Endothelial cell of umbilical vein (primary cell): ENCODE data around the gene FAM221B.

ENCODE experiments used
- EZH2 ChIP-seq: IDR thresholded peaks from 2 replicates; pipeline ENCODE4 v1.6.1; 2012; ENCODE audit warnings: borderline replicate concordance, low read depth, mild to moderate bottlenecking, moderate library complexity, low read length, inconsistent platforms; ENCODE audit not compliant: severe bottlenecking
- FOS ChIP-seq: IDR thresholded peaks from 2 replicates; pipeline ENCODE4 v1.6.1; 2011; ENCODE audit warnings: mild to moderate bottlenecking, low read length, moderate library complexity, borderline replicate concordance; ENCODE audit not compliant: insufficient read depth
- JUN ChIP-seq: IDR thresholded peaks from 2 replicates; pipeline ENCODE4 v1.6.1; 2011; ENCODE audit warnings: borderline replicate concordance, low read depth; ENCODE audit not compliant: insufficient read length, insufficient read depth
- POLR2A ChIP-seq: IDR thresholded peaks from 2 replicates; pipeline ENCODE4 v1.6.1; 2012; ENCODE audit warnings: low read depth, mild to moderate bottlenecking, control low read depth, low read length
- POLR2AphosphoS5 ChIP-seq: IDR thresholded peaks from 2 replicates; pipeline ENCODE4 v1.6.1; 2012; ENCODE audit warnings: low read depth, mild to moderate bottlenecking, control low read depth, low read length, moderate library complexity; ENCODE audit not compliant: insufficient read depth
- TF ChIP-seq, protein P1 (sequence below), 2 donors: IDR thresholded peaks; 1 replicate in 1 of 2; 2 replicates in 1 of 2; pipeline ENCODE4 v1.5.1; 2011; ENCODE audit warnings: low read length in 2 of 2, mild to moderate bottlenecking in 2 of 2, moderate library complexity in 2 of 2, control low read depth in 1 of 2, inconsistent platforms in 1 of 2, low read depth in 1 of 2; ENCODE audit not compliant: insufficient read depth in 1 of 2; ENCODE audit errors: extremely low read depth in 1 of 2

- TF ChIP-seq, protein P1, sequence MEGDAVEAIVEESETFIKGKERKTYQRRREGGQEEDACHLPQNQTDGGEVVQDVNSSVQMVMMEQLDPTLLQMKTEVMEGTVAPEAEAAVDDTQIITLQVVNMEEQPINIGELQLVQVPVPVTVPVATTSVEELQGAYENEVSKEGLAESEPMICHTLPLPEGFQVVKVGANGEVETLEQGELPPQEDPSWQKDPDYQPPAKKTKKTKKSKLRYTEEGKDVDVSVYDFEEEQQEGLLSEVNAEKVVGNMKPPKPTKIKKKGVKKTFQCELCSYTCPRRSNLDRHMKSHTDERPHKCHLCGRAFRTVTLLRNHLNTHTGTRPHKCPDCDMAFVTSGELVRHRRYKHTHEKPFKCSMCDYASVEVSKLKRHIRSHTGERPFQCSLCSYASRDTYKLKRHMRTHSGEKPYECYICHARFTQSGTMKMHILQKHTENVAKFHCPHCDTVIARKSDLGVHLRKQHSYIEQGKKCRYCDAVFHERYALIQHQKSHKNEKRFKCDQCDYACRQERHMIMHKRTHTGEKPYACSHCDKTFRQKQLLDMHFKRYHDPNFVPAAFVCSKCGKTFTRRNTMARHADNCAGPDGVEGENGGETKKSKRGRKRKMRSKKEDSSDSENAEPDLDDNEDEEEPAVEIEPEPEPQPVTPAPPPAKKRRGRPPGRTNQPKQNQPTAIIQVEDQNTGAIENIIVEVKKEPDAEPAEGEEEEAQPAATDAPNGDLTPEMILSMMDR (IDR thresholded peaks at IDR 0.05; ENCODE audit: extremely low read depth in 1 of 2, insufficient read depth in 1 of 2, low read depth in 1 of 2, low read length in 2 of 2): no peak
- TF ChIP-seq EZH2 (no peak), POLR2A (no peak), JUN (no peak), POLR2AphosphoS5 (no peak), FOS (no peak)
Measured at GRCh38 chr9:35859990-35860339, 31.4 kb upstream of the FAM221B start.
